GM18526 (cell line): Measurements from ENCODE around the gene LHX6.

Source experiments
- POLR2A ChIP-seq: IDR thresholded peaks from 3 replicates; pipeline ENCODE4 v1.6.1; 2011; ENCODE audit not compliant: insufficient read length; ENCODE audit errors: extremely low read depth

Gene LHX6

GRCh38 chr9:122192261-122192875, 36.4 kb downstream of the LHX6 start:
- TF ChIP-seq POLR2A: no peak

- no peak for TF ChIP-seq POLR2A
These were observed 37.2 kb downstream of the LHX6 start for GRCh38 chr9:122191584-122191983.

- TF ChIP-seq POLR2A: no peak
These were observed 38.0 kb downstream of the LHX6 start for GRCh38 chr9:122190597-122191381.

GRCh38 chr9:122188369-122188768, 40.4 kb downstream of the LHX6 start:
- TF ChIP-seq POLR2A: no peak

- no peak for TF ChIP-seq POLR2A
These were observed 41.8 kb downstream of the LHX6 start for GRCh38 chr9:122186777-122187470.

GRCh38 chr9:122186301-122186700, 42.5 kb downstream of the LHX6 start:
- no peak for TF ChIP-seq POLR2A

GRCh38 chr9:122184551-122184950, 44.2 kb downstream of the LHX6 start:
- TF ChIP-seq POLR2A: no peak

GRCh38 chr9:122183501-122183900, 45.3 kb downstream of the LHX6 start:
- no peak for TF ChIP-seq POLR2A

GRCh38 chr9:122180633-122181032, 48.1 kb downstream of the LHX6 start:
- no peak for TF ChIP-seq POLR2A

GRCh38 chr9:122179690-122180074, 49.1 kb downstream of the LHX6 start:
- TF ChIP-seq POLR2A: no peak

GRCh38 chr9:122179054-122179689, 49.6 kb downstream of the LHX6 start:
- TF ChIP-seq POLR2A: no peak

GRCh38 chr9:122176916-122177315, 51.8 kb downstream of the LHX6 start:
- TF ChIP-seq POLR2A: no peak

GRCh38 chr9:122173670-122174069, 55.1 kb downstream of the LHX6 start:
- TF ChIP-seq POLR2A: no peak

- TF ChIP-seq POLR2A: no peak
These were observed 56.6 kb downstream of the LHX6 start for GRCh38 chr9:122172131-122172530.

- TF ChIP-seq POLR2A: no peak
These were observed 60.4 kb downstream of the LHX6 start for GRCh38 chr9:122168356-122168755.

GRCh38 chr9:122164286-122164685, 64.5 kb downstream of the LHX6 start:
- TF ChIP-seq POLR2A: no peak

GRCh38 chr9:122162415-122162814, 66.3 kb downstream of the LHX6 start:
- no peak for TF ChIP-seq POLR2A

- no peak for TF ChIP-seq POLR2A
These were observed 68.9 kb downstream of the LHX6 start for GRCh38 chr9:122159925-122160246.
